Measurements from ENCODE around the gene JAK1.

DNA sequence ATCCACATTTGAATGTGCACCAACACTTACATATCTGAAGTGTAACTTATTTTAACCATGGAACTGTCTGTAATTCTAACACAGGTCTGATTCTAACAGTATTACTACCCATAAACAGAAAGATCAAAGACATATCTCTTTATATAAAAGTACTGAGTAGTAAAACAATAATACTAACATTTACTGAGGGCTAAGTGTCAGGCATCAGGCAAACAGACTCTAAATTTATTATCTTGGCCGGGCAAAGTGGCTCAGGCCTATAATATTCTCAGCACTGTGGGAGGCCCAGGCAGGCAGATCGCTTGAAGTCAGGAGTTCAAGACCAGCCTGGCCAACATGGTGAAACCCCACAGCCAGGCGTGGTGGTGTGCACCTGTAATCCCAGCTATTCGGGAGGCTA is 85.9 kb downstream of the JAK1 start:
- TF ChIP-seq, protein P1, sequence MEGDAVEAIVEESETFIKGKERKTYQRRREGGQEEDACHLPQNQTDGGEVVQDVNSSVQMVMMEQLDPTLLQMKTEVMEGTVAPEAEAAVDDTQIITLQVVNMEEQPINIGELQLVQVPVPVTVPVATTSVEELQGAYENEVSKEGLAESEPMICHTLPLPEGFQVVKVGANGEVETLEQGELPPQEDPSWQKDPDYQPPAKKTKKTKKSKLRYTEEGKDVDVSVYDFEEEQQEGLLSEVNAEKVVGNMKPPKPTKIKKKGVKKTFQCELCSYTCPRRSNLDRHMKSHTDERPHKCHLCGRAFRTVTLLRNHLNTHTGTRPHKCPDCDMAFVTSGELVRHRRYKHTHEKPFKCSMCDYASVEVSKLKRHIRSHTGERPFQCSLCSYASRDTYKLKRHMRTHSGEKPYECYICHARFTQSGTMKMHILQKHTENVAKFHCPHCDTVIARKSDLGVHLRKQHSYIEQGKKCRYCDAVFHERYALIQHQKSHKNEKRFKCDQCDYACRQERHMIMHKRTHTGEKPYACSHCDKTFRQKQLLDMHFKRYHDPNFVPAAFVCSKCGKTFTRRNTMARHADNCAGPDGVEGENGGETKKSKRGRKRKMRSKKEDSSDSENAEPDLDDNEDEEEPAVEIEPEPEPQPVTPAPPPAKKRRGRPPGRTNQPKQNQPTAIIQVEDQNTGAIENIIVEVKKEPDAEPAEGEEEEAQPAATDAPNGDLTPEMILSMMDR (IDR thresholded peaks at IDR 0.05; ENCODE audit: low read length) = no peak
- TF ChIP-seq EZH2phosphoT487 (IDR thresholded peaks at IDR 0.05; ENCODE audit: low read length) = no peak

Measured in MM.1S (cell line).